HPDE6-E6E7 (cell line): Measurements from ENCODE around the gene PLXNA2.
A peak's percentile ranks its signal among the peaks of the same experiment; 100 is the strongest.

Source experiments
- DNase-seq: peaks from one replicate; pipeline ENCODE4 v3.0.0; 2011; ENCODE audit warnings: missing footprints; ENCODE audit errors: extremely low spot score

Gene PLXNA2

GRCh38 chr1:208122612-208123358 is 121.4 kb downstream of the PLXNA2 start:
- DNase-seq = no peak

DNA sequence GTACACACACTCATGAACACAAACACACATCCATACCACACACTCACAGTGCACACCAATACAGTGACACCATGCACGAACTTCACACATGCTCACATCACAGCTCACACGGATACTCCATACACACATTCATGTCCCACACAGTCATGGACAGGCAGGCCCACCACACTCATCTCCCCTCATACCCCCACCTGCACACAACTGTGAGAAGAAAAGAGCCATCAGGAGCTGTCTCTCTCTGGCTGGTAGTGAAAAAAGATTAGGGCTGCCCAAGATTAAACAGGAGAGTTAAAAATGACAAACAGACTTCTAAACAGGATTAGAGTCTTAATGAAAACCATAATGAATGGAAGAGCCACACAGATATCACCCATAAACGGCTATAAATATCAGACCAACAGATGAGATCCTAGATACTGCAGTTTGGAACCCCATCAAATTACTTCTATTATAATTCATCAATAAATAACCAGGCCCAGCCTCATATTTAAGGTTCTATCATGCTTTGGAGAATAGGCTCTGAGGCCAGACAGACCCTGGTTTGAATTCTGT is 122.3 kb downstream of the PLXNA2 start:
- no peak for DNase-seq

GRCh38 chr1:208120431-208120790 is 123.8 kb downstream of the PLXNA2 start:
- no peak for DNase-seq

GRCh38 chr1:208118841-208119606 is 125.2 kb downstream of the PLXNA2 start:
- no peak for DNase-seq

DNA sequence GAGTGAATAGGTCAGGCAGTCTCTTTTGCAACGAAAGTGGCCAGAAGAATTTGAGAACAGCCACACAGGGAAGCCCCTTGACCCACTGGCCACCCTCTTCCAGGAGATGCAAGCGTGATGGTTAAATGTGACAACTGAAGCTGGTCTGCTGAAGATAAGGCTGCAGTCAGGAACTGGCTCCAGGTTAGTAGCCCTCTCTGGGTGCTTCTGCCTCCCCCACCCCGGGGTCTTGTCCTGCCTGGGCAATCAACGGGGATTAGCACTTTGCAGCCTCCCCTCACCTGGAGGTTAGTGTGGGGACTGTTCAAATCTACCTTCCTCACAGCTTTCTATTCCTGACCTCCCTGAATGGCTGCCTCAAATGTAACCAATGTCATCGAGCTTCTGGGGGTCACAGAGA is 125.9 kb downstream of the PLXNA2 start:
- DNase-seq = no peak

DNA sequence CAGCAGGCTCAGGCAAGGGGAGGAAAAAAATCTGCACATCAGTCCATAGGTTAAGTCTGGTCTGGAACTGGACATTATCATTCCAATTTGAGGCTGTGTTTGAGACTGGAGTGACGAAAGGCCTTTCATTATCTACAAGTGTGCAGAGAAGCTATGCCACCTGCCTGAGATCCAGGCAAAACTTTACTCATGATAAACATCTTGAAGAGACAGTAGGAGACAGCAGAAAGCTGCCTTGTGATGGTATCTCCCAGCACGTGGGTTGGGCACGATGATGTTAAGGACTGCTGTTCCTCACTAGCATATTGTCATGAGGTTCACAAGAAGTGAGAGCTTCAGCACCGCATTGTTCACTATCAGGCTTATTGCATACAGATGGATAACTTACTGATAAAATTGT is 126.4 kb downstream of the PLXNA2 start:
- no peak for DNase-seq

GRCh38 chr1:208117409-208117808 is 126.8 kb downstream of the PLXNA2 start:
- DNase-seq = no peak

GRCh38 chr1:208115924-208116640 is 128.1 kb downstream of the PLXNA2 start:
- DNase-seq = no peak

DNA sequence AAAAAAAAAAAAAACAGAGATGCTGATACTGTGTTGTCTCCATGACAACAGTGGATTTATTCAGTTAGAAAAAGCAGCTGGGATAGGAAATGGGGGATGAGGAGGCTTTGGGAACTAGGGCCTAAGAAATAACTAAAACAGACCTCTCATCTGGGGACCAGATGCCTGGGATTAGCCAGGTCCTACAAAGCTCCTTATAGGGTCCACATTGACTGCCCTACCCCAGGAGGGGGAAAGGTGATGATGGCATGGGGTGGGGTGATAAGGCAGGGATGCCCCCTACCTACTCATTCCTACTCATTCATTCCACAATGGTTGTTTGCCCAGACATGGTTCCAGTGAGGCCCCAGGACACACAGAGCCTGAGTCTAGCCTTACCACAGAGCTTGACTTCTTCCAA is 131.2 kb downstream of the PLXNA2 start:
- DNase-seq = no peak

DNA sequence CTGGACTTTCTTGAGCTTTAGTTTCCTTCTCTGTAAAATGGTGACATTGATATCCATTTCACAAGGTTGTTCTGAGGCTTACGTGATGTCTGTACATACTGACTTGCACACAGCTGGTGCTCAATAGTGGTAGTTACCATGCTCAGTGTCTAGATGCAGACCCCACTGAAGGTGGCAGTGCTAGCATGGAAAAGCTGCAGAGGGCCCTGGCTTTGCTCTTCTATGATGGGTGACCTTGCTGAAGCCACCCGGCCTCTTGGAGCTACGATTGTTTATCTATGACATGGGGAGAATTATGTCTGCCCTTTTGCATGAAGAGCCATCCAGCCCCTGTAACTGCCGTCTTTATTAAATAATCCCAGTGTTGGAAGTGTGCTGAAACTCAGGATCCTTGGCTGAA is 131.8 kb downstream of the PLXNA2 start:
- no peak for DNase-seq

GRCh38 chr1:208111646-208112190 is 132.5 kb downstream of the PLXNA2 start:
- no peak for DNase-seq

DNA sequence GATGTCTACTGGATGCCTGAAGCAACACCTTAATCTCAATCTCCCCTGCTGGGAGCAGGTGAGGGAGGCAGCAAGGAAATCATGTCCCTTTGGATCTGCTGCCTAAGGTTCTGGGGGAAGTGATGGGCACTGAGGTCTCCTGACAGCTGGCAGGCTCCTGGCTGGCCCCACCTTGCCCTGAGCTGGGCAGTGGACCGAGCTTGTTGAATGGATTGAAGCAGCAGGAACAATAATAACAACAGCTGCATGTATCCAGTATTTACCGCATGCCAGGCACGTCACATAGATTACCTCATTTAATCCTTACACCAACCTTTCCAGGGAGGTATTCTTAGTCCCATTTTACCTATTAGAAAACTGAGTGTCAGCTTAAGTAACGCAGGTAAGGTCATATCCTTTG is 133.9 kb downstream of the PLXNA2 start:
- DNase-seq = no peak

- no peak for DNase-seq
These were observed 135.4 kb downstream of the PLXNA2 start for GRCh38 chr1:208108646-208109330.

GRCh38 chr1:208108213-208108608 is 136.0 kb downstream of the PLXNA2 start:
- peak; percentile 69 for DNase-seq

GRCh38 chr1:208107425-208108212 is 136.6 kb downstream of the PLXNA2 start:
- peak; percentile 91 for DNase-seq

DNA sequence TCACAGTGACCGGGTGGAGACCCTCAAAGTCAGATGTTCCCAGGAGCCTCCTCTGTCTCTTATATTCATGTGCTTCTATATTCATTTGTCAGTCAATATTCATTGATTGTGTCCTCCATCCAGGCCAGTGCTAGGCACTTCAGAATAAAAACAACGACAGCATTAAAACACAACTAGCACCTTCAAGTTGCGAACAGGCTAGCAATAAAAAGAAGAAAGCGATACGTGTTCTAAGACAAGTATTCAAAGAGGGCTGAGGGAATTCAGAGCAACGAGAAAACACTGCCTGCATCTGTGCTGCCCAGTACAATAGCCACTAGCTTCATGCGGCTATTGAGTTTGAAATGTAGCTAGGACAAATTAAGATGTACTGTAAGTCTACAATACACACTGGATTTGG is 138.0 kb downstream of the PLXNA2 start:
- no peak for DNase-seq

DNA sequence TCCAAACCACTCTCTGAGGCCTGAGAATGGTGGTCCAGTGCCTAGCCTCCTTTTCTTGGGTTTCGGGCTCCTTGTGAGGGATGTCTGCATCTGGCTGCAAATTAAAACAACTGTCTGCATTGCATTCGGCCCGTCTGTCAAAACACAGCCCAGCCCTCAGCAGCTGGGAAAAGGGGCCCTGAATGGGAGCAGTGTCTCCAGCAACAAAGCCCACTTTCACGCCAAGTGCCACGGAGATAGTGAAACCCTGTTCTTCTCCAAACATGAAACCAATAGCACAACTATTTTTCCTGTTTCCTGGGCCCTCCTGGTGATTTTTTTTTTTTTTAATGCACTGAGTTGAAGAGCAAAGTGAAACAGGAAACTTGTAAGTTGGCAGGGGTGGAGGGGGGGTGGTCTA is 138.4 kb downstream of the PLXNA2 start:
- DNase-seq = no peak

GRCh38 chr1:208103597-208104513 is 140.3 kb downstream of the PLXNA2 start:
- no peak for DNase-seq

DNA sequence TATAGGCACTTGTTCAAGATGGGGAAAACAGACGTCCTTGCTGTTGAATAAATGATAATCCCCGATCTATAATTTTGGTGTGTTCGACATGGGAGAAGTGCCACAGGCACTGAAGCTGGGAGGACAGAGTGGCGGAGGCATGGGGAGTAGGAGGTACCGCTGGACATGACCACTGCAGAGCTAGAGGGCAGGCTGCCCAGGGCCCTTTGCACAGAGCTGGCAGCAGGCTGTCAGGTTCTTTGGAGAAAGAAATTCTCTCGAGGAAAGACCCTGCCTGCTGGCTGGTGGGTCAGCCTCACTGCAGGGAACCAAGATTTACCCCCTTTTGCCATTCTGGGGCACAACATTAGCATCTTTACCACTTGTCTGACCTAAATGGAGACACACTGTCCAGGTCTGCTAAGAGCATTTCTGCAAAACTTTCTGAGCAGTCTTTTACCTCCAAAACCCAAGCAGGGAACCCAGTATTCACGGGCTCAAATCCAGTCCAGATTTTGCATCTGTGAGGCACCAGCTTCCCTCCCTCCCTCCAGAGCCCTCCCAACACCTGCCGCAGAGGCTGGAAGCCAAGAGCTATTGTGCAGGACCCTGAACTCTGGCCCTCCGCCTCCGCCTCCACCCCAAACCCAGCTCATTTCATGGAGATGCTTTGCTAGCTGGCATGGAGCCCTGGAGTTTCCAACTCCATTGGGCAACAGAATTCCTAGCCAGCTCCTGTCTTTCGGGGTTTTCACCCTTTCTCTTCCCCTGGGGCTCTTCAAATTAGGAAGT is 142.3 kb downstream of the PLXNA2 start:
- DNase-seq = no peak
